Measurements from ENCODE around the gene WDR88.
"Not testable (repeated sequence)": the region's sequence is repeated elsewhere in the genome, so short reads cannot be mapped to it uniquely, and the experiment has no call there.

Gene WDR88

DNA sequence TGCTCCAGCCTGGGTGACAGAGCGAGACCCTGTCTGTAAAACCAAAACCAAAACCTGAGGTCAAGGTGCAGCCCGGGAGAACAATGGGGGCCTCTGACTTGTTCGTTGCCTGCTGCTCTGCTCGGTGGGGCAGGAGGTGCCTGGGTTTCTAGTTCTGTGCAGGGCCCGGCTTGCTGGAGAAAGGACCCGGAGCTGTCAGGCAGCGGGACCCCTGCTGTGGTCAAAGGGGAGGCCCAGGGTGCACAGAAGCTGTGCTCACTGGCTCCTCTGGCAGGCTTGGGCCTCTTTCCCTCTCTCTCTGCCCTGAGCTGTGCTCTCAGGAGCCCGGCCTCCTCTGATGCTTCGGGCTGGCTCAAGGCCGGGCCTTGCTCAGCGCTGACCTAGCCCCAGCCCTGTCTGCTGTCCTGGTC lies 65.7 kb downstream of the WDR88 start:
- DNase-seq (ENCODE audit: low spot score), result no peak

DNA sequence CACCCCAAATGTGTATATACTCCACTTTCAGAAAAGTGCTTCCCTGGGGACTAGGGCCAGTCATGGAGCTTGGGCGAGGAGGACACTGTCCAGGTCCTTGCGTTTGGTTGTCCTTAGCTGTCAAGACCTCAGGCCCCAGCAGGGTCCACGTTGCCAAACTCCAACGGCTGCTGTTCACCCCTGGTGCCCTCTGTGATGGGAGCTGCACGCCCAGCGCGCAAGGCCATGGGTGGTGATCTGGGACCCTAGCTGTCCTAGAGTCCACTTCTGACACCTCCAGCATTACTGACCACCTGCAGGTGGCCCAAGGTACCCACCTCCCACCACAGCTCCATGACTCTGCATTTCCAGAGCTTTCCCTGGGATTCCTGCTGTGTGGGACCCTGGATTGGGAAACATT lies 66.3 kb downstream of the WDR88 start:
- no peak for DNase-seq (ENCODE audit: low spot score)

DNA sequence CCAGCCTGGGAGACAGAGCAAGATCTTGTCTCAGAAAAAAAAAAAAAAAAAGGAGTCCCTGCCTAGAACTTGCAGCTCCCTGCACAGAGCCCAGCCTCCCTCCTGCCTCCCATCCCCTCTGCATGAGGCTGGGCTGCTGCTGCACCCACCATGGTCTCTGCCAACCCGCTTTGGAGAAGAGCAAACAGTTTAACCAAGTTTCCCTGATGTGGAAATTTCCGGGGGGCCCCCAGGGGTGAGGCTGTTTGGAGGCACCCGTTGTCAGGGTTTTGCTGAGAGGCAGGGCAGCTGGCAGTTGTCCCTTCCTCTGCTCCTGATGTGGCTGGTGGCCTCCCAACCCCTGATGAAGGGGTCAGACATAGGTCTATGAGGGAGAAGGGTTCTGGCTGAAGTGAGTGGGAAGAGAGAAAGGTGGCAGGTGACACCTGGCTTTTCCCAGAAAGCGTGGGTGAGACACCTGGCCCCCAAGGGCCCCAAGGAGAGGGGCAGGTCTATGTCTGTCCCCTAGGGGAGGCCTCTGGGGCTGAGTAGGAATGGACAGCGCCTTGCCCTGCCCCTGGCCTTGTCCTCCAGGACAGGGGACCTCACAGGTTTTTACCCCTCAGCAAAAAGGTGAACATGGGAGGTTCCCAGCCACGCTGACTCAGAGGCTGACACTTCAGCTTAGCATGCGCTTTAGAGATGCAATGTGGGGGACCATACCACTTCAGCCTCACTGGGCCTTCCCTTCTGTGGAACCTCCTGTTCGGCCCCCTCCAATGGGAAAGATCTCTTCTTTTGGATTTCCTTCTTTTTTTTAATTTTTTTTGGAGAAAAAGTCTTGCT lies 67.7 kb downstream of the WDR88 start:
- no peak for DNase-seq (ENCODE audit: low spot score)

DNA sequence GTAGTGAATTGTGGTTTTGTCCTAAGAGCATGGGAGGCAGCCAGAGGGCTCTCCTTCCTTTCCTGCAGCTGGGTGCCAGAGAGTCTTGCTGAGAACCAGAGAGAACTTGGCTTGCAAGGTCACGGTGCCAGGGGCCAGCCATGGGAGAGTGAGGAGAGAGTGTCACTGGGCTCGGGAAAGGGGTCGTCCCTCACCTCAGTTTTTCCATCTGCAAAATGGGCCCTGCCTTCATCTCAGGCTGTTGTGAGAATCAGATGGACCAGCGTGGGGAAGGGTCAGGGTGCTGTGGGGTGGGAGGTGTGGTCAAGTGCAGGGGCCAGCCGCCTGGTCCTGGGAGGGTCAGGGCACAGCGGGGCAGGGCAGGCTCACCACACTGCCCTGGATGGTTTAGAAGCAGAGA lies 69.6 kb downstream of the WDR88 start:
- no peak for DNase-seq (ENCODE audit: low spot score)

DNA sequence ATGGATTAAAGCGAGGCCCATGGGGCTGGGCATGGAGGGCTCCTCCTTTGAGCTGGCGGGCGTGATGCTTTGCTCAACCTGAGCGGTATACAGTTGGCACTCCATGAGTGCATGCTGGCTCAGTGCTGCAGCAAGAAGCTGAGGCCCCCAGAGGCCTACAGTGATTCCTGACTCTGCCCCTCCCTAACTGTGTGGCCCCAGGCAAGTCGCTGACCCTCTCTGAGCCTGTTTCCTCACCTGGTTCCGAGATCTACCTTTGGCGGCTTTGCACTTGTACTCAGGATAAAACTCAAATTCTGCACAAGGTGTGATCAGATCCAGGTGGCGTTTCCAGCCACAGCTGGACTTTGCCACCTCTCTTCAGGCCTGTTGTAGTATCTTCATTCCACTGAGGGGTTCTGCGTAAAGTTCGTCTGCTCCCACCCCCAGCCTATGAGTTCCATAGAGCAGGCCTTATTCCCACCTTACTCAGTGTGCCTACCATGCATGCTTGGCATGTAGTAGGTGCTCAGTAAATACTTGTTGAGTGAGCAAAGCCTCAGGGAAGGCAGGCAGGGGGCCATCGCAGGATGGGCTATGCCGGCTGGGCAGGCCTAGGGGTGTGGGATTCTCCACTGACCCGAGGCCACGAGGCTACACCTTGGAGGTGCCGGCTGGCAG lies 70.1 kb downstream of the WDR88 start:
- no peak for DNase-seq (ENCODE audit: low spot score)

DNA sequence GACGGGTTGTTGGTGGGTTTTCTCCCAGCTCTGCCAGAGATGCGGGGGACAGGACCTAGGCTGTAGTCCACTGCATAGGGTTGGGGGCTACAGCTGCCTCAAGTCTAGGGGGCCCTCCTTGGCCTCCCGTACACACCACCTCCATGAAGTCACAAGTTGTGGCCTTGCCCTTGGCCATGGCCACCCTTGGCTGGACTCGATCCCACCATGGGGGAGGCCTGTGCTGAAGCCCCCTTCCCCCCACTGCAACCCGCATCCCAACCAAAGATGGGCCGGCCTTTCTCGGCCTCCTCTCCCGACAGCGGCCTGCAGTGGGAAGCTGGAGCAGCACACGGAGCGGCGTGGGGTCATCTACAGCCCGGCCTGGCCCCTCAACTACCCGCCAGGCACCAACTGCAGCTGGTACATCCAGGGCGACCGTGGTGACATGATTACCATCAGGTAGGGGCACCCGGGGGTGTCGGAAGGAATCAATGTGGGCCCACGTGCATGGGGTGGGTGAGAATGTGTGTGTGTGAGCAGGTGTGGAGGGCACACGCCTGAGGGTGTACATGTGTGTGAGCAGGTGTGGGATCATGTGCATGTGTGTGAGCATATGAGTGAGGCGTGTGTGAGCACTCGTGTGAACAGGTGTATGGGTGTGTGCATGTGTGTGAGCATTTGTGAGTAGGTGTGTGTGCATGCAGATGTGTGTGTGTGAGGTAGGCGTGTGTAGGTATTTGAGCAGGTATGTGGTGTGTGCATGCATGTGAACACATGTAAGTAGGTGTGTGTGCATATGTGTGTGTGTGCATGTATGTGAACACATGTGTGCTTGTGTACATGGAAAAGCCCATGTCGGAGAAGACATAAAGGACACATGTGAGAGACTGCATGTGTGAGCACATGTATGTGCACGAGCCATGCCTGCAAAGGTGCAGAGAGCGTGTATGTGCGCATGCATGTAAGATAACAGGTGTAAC lies 70.9 kb downstream of the WDR88 start:
- no peak for DNase-seq (ENCODE audit: low spot score)

DNA sequence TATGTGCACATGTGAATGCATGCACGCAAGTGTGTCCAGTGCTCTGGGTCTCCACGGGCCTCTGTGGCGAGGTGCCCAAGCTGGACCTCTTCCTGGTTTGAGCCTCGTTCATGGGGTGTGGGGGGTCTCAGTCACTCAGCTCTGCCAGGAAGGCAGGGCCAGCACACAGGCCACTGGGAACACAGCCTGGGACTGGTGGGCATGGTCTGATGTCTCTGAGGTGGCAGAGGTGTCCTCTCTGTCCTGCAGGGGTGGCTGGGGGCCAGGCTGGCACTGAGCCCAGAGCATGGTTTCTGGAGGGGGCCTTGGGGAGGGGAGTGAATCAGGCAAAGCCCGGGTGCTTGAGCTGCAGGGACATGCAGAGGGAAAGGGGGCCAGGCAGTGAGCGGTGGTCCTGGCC lies 71.6 kb downstream of the WDR88 start:
- DNase-seq (ENCODE audit: low spot score), result no peak

DNA sequence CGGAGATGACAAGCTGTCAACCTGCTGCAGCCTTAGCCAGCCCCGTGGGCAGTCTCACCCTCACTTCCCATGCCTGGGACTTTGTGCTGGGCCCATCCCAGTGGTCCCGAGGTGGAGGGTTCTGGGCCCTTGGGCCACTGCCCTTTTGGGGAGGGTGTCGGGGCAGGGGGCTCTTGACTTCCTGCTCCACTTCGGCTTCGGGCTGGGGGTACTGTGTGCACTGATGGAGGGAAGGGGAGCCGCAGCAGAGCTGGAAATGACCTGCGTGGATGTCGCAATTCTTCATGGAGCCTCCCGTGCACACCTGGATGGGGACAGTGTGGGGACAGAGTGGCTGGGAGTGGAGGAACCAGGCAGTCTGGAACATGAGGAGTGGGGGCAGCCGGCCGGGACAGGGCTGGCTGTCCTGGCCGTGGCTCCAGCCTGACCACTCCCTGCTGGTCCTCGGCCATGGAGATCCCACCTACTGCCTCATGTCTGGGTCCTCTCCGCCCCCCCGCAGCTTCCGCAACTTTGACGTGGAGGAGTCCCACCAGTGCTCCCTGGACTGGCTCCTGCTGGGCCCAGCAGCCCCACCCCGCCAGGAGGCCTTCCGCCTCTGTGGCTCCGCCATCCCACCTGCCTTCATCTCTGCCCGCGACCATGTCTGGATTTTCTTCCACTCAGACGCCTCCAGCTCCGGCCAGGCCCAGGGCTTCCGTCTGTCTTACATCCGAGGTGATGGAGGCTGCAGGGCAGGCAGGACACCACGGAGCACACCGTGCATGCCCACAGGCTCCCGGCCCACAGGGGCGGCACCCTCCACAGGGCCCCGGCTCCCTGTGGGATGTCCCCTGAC lies 72.4 kb downstream of the WDR88 start:
- no peak for DNase-seq (ENCODE audit: low spot score)

DNA sequence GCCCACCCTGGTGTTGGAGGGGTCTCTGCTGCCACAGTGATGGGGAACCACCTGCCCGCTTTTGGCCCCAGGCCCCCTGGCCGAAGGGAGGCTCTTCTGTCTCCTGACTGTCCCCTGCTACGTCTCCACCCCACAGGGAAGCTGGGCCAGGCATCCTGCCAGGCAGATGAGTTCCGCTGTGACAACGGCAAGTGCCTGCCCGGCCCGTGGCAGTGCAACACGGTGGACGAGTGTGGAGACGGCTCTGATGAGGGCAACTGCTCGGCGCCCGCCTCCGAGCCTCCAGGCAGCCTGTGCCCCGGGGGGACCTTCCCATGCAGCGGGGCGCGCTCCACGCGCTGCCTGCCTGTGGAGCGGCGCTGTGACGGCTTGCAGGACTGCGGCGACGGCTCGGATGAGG lies 73.2 kb downstream of the WDR88 start:
- DNase-seq (ENCODE audit: low spot score), result no peak

DNA sequence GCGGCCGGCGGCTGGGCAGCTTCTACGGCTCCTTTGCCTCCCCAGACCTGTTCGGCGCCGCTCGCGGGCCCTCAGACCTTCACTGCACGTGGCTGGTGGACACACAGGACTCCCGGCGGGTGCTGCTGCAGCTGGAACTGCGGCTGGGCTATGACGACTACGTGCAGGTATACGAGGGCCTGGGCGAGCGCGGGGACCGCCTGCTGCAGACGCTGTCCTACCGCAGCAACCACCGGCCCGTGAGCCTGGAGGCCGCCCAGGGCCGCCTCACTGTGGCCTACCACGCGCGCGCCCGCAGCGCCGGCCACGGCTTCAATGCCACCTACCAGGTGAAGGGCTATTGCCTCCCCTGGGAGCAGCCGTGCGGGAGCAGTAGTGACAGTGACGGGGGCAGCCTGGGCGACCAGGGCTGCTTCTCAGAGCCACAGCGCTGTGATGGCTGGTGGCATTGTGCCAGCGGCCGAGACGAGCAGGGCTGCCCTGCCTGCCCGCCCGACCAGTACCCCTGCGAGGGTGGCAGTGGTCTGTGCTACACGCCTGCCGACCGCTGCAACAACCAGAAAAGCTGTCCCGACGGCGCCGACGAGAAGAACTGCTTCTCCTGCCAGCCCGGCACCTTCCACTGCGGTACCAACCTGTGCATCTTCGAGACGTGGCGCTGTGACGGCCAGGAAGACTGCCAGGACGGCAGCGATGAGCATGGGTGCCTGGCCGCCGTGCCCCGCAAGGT lies 73.8 kb downstream of the WDR88 start:
- DNase-seq (ENCODE audit: low spot score), result no peak

DNA sequence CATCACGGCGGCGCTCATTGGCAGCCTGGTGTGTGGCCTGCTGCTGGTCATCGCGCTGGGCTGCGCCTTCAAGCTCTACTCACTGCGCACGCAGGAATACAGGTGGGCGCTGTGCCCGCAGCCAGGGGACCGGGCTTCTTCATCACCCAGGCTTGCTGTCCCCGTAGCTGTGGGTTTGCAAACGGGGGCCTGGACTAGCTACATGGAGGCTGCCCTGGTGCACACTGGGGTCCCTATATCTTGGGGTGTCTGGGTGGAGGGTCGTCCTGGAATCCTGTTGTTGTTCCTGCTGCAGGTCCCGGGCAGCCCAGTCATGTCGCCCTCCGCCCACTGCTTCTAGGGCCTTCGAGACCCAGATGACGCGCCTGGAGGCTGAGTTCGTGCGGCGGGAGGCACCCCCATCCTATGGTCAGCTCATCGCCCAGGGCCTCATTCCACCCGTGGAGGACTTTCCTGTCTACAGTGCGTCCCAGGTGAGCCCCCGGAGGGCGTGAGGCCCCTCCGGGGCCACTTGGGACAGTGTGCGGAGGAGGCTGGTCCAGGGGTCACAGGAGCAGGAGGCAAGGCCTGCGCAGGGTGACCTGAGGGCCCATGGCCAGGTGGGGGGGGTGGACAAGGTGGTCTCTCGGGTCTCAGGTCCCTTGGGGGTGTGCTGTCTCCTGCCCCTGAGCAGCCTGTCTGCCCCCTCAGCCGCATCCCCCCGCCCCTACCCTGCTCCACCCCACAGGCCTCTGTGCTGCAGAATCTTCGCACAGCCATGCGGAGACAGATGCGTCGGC lies 74.5 kb downstream of the WDR88 start:
- no peak for DNase-seq (ENCODE audit: low spot score)

DNA sequence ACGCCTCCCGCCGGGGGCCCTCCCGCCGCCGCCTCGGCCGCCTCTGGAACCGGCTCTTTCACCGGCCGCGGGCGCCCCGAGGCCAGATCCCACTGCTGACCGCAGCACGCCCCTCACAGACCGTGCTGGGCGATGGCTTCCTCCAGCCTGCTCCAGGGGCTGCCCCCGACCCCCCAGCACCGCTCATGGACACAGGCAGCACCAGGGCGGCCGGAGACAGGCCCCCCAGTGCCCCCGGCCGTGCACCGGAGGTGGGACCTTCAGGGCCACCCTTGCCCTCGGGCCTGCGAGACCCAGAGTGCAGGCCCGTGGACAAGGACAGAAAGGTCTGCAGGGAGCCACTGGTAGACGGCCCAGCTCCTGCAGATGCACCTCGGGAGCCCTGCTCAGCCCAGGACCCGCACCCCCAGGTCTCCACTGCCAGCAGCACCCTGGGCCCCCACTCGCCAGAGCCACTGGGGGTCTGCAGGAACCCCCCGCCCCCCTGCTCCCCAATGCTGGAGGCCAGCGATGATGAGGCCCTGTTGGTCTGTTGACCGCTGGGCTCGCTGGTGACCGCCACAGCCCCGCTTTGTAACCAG lies 75.2 kb downstream of the WDR88 start:
- DNase-seq (ENCODE audit: low spot score), result no peak

DNA sequence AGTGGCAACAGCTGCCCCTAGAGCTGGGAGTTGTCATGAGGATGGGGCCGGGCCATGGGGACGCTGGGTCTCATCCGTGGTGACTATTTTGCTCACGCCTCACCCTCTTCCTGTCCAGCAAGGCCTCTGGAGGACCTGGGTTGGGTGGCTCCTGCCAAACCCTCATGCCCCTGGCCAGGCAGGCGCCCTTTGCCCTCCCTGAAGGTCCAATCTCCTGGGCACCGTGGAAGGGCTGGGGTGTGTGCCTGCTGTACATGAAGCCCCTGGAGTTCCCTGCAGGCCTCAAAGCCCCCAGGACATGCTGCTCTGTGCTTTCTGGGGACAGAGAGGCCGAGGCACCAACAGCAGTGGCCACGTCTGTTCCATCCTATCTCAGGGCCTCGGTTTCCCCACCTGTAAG lies 76.0 kb downstream of the WDR88 start:
- DNase-seq (ENCODE audit: low spot score), result no peak

DNA sequence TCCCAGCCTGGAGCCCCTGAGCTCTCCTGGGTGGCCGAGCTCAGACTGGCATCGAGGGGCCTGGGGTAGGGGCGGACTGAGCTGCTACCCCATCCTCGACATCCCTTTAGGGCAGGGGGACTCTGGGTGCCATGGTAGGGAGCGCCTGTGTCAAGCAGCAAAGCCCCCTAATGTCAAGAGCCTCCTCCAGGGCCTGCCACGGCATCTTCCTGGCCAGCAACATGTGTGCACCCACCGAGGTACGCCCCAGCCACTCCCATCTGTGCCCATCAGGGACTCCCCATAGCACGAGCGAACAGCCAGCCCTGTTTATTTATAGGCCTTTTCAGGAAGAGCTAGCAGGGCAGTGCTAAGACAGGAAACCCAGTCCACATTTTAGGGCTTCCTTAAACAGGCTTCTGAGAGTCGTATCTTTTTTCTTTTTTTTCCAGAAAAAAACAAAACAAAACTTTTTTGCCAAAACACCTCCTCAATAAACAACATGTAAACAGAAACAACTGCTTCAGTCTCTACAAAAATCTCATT lies 76.5 kb downstream of the WDR88 start:
- no peak for DNase-seq (ENCODE audit: low spot score)

DNA sequence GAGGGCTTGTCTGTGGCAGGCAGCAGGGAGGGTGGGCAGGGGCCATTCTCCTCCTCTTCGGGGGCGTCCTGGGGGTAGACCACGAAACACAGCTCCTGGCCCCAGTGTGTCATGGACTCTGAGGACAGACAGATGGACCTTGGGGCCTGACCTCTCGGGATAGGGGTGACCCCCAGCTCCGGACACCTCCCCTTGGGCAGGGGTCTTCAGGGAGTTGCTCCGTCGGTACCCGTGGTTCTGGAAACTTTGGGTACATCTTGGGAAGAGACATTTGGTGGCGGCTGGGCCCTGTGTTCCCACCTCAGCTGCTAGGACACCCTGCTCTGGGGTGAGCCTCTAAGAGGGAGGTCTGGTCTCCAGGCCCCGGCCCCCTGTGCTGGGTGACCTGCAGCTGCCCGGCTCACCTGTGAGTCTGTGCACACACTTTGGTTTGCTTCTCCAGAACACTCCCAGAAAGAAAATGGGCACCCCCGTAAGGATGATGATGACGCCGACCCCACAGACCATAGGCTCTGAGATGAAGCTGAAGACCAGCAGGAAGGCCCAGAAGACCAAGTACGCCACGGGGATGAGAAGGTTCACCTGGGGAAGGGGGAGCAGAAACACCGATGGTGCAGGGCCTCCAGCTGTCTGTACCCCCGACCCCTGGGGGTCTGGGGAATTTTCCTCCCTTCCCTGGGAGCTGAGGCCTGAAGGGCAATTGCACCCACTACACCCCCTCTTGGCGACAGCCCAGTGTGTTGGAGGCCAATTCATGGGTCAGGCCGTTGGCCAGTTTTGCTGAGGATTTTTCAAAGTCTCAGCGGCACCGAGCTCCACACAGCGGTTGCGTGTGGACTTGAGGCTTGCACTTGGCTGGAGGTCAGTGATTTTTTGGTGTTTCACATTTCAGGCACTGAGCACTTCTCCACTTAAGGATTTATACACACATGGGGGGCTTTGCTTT lies 77.3 kb downstream of the WDR88 start:
- DNase-seq (ENCODE audit: low spot score), result no peak

DNA sequence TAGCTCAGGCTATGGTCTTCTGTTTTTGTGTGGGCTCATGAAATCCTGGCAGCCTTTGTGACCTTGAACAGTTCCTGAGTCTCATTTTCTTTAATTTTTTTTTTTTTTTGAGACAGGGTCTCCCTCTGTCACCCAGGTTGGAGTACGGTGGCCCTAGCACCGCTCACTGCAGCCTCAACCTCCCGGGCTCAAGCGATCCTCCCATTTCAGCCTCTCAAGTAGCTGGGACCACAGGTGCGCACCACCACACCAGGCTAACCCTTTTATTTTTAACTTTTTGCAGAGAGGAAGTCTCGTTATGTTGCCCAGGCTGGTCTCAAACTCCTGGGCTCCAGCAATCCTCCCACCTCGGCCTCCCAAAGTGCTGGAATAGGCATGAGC lies 77.9 kb downstream of the WDR88 start:
- DNase-seq (ENCODE audit: low spot score), result not testable (repeated sequence)

DNA sequence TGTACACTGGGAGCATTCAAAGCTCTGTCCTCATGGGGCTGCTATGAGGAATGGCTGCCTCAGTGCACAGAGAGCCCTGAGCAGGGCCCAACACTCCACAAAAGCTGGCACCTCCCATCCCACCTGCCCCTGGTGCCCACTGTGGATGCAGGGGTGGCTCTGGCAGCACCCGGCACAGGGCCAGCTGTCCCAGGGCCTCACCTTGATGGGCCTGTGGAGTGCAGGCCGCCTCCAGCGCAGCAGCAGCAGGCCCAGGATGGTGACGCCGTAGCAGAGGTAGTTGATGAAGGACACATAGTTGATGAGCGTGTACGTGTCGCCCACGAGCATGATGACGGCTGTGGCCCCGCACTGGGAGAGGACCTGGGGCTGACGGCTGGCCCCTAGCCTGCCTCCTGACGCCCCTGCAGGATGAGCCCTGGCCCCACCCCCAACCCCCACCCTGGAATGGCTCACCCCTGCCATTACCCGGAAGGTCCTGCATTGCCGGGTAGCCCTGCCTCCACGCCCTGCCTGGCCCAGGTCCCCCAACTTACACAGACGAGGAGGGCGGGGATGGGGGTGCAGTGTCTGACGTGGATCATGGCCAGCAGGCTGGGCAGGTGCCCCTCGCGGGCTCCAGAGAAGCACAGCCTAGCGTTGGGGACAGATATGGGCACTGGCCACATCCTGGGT lies 78.5 kb downstream of the WDR88 start:
- DNase-seq (ENCODE audit: low spot score), result no peak

All from HuH-7 (cell line).